GM19324 (cell line): Measurements from ENCODE around the gene TC2N.
"Not testable (repeated sequence)": the region's sequence is repeated elsewhere in the genome, so short reads cannot be mapped to it uniquely, and the experiment has no call there.

ENCODE experiments used
- ATAC-seq: cut with Tn5 transposase; IDR thresholded peaks from one replicate; pipeline ENCODE4 v1.9.1; 2021; ENCODE audit warnings: mild to moderate bottlenecking, moderate library complexity; ENCODE audit not compliant: unreplicated experiment, low FRiP score

The TC2N gene

DNA sequence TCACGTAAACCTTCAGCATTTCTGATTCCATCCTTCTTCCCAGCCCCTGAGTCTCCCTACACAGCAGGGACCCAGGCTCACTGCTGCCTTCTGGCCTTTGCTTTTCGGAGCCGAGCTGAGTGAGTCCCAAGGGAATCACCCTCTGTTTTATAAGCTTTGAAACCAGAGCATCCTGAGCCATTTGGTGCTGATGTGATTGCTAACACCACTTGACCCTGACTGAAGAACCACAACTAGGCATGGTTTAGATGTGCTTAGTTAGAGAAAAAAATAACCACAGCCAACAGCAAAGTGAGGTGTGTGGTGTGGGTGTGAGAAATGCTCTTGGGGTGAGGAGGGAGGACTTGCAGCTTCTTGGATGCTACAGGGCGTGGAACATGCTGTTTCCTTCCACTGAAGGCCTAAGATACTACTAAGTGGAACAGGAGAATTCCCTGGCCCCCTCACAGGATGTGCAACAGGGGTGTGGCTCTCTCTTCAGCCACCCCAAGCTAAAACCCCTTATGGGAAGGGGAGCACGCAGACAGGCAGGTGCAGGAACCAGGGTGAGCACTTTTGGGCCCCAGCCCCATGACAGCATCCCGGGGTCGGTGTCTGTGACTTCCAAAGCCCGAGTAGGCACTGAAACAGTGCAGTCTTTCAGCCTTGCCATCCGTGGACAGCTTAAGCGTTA lies at the start of gene TC2N:
Gene TC2N, minus strand, starts transcription at position 221 of the 673 bp plus-strand sequence. CDS start 53,767 bp downstream, outside the sequence.
- ATAC-seq: no peak

GRCh38 chr14:91912035-91912434 lies 44.7 kb upstream of the TC2N start:
- no peak for ATAC-seq

GRCh38 chr14:91911474-91912032 lies 44.2 kb upstream of the TC2N start:
- ATAC-seq: no peak

- no peak for ATAC-seq
Measured at GRCh38 chr14:91910196-91910595, 42.9 kb upstream of the TC2N start.

DNA sequence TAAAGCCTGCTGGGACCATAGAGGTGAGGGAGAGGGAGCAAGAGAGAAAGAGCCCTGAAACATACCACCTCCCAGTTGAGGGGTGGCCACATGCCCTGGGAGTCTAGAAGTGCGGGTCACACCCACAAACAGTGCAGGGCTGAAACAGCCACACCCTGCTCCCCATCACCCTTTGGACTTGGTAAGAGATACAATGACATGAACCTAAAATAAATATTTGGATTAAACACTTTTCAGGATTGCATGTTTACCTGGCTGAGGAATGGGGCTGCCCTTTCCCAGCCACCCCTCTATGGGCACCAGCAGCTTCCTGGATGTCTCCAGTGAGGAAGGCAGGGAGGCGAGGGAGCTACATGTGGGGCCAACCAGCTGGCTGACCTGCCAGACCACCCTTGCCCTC lies 39.0 kb upstream of the TC2N start:
- no peak for ATAC-seq

DNA sequence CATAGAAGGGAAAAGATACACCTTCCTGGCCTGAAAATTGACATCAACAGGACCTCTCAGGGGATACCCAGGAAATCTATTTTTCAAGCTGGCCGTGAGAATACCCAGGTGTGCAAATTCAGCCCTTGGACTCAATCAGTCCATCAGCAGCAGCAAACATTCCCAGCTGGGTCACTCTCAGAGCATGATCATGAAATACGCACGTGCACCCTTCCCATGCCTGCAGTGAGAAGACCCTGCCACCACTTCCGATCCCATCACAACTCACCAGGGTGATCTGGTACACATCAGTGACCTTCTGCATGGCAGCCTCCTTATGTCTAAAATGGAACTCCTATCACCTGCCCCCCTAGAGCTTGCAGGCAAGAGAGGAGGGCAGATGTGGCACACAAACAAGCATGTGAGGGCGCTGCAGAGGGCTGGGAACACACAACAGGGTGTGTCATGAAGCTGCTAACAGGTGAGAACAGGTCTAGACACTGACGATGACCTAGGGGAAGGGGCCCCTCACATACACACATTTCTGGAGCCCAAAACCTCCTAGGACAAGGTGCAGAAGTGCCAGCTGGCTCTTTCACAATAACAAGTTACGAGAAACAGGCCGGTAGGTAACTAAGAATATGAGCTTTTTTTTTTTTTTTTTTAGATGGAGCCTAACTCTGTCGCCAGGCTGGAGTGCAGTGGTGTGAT lies 37.8 kb upstream of the TC2N start:
- ATAC-seq: no peak

DNA sequence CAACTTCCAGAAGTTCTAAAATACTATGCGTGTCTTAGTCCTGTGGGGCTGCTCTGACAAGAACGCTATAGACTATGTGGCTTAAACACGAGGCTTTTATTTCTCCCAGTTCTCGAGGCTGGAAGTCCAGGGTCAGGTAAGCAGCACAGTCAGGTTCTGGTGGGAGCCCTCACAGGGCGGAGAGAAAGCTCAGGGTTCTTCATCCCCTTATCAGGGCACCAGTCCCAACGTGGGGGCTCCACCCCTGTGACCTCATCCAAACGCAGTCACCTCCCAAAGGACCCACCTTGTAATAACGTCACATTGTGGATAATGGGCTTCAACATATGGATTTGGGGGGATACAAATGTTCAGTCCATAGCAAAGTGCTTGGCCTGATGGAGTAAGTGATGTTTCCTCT lies 37.1 kb upstream of the TC2N start:
- ATAC-seq: no peak

- no peak for ATAC-seq
Measured at GRCh38 chr14:91903070-91903469, 35.7 kb upstream of the TC2N start.

GRCh38 chr14:91902336-91902735 lies 35.0 kb upstream of the TC2N start:
- no peak for ATAC-seq

GRCh38 chr14:91901449-91902226 lies 34.3 kb upstream of the TC2N start:
- ATAC-seq: no peak

GRCh38 chr14:91899806-91900205 lies 32.5 kb upstream of the TC2N start:
- ATAC-seq: no peak

DNA sequence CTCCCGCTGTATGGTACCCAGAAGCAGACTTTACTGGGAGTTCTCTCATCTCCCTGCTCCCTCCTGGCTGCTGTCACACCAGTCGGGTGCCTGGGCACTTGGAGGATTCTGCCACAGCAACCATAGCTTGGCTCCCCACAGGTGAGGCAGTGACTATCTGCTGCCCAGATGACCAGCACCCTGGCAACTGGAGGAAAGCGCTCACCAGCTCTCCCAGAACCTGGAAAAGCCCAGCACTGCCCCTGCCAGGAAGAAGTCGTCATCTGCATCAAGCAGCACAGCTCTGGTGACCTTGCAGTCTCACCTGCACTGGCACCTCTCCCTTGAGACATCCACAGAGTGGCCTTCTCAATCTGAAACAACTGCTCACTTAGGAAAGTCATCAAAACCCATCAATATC lies 31.9 kb upstream of the TC2N start:
- ATAC-seq: no peak

DNA sequence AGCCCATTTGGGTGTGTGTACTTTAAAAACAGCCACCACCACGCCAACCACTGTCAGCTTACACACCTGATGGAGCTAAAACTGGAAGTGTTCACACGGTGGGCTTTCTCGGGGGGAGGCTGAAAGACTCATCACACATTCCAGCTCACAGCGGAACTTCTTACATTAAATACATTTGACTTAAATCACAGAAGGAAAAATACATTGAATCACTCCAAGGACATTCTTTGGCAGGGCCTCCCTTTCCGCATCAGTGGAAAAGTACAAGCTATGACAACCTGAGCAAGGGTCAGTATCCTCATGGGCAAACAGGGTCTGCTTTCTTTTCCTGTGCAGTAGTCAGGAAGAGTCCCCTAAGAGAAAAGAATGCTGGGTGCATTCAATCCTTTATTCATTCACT lies 31.0 kb upstream of the TC2N start:
- ATAC-seq: no peak

DNA sequence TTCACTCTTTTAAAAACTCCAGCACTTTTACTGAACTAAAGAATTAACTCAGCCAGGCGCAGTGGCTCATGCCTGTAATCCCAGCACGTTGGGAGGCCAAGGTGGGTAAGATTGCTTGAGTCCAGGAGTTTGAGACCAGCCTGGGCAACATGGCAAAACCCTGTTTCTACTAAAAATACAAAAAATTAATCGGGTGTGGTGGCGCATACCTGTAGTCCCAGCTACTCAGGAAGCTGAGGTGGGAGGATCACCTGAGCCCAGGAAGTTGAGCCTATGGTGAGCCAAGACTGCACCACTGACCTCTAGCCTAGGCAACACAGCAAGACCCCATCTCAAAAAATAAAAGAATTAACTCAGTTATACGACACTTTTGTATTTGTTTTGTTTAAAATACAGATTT lies 30.4 kb upstream of the TC2N start:
- not testable (repeated sequence) for ATAC-seq

GRCh38 chr14:91897106-91897701 lies 29.9 kb upstream of the TC2N start:
- no peak for ATAC-seq

- ATAC-seq: no peak
Measured at GRCh38 chr14:91896419-91896818, 29.1 kb upstream of the TC2N start.

DNA sequence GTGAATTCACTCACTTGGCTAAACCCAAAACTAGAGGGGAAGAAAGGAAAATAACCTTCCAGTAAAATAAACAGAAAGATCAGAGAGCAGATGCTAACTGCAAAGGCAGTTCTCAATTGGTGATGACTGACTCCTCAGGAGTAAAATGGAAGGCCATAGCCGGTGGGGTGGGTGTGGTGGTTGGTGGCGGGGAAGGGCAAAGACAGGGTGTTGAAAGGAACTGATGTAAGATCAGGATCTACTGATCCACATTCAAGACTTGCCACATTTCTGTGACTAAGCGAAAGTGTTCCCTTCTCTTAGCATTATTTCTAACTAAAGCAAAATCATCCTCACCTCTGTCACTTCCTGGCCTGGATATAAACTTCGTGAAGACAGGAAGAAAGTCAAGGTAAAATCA lies 26.3 kb upstream of the TC2N start:
- no peak for ATAC-seq

- ATAC-seq: no peak
Measured at GRCh38 chr14:91893007-91893406, 25.7 kb upstream of the TC2N start.

DNA sequence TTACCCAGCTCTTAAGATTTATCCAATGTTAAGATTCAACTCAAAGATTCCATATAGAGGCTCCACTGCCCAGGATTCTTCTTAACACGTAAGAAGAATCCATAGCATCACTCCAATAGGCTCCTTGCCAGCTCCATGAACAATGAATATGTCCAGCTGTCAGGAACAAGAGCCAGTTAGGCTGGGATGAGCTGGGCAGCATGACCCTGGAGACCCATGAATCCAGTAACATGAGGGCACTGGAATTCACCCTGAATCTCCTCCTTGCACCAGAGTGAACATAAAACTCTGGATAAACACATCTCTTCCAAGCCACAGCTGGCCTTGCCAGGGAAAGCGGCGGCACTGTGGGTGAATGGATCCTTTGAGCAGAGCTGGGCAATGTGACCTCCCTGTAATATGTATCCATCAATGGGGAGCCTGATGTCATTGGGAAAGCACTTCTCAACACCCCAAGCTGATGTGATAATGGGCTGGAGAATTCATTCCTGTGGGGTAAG lies 24.4 kb upstream of the TC2N start:
- ATAC-seq: no peak

- ATAC-seq: no peak
Measured at GRCh38 chr14:91891101-91891500, 23.8 kb upstream of the TC2N start.

GRCh38 chr14:91890291-91890749 lies 23.0 kb upstream of the TC2N start:
- no peak for ATAC-seq
